OCI-M2 (cell line): ENCODE results near the gene PIK3R1.

Experiments
- DNase-seq: peaks from one replicate; lab custom pipeline; 2025; ENCODE audit not compliant: unreplicated experiment; lab: John Stamatoyannopoulos, UW

The PIK3R1 gene

DNA sequence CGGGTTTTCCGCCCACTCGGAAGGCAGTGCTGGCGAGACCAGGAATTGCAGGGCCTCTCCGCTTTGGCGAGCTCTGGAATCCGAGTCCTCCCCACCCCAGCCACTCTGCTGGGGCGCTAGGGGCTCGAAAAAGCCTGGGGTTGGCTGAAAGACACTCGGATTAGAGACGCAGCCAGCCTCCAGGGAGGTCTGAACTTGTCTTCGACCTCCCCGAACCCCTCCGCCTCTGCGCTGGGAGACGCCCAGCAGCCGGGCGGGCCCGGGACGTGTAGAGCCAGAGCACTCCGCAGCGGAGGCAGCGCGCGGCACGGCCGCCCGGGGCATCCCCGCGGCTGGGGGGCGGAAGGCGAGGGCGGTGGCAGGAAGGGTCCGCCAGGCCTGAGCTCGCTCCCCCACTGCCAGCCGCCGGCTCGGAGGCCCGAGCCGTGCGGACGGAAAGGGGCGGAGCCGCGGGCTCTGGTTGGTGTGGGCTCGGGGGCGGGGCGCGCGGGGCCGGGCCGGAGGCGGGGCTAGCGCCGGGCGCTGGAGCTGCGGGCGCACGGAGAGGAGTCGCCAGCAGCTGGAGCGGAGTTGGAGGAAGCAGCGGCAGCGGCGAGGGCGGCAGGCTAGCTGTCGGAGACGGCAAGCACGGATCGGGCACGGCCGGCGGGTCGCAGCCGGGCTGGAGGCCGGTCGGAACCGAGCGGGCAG is at the start of gene PIK3R1:
Gene PIK3R1 (plus strand): TSS at position 549 of the 690 bp plus-strand sequence. CDS start 10,920 bp downstream, outside the sequence.
- peak; percentile 16 for DNase-seq

DNA sequence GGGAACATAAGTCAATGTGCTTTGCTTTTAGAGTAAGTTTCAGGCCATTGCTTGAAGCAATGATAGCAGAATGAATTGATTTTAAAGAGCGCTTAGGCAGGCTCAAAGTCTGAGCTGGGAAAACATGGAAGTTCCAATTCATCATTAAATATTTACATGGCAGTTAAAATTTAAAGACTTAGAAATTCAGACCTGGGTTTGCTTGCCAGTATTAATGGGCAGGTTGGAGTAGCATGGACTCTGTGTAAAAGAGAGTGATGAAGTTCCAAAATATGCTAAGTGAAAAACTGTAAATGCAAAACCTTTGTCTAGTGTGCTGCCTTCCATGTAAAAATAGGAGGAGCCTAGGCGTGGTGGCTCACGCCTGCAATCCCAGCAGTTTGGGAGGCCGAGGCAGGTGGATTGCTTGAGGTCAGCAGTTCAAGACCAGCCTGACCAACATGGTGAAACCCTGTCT is 48.3 kb upstream of the PIK3R1 start:
- no peak for DNase-seq

DNA sequence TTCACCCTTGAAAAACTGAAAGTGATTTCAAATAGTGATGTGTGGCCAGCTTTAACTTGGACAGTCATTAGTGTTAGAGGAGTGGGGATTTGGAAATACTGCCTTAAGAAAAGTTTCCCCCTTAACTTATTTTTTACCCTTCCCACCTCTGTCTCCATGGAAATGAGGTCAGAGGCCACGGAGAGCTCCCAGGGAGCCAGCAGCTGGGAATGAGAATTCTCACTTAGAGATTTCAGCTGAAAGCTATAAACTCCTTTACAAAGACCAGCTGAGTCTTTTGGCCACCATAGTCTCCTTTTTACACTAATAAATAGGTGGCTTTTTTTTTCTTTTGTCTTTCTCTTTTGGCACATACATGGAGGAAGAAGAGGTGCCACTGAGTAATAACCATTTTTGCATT is 45.7 kb upstream of the PIK3R1 start:
- no peak for DNase-seq

DNA sequence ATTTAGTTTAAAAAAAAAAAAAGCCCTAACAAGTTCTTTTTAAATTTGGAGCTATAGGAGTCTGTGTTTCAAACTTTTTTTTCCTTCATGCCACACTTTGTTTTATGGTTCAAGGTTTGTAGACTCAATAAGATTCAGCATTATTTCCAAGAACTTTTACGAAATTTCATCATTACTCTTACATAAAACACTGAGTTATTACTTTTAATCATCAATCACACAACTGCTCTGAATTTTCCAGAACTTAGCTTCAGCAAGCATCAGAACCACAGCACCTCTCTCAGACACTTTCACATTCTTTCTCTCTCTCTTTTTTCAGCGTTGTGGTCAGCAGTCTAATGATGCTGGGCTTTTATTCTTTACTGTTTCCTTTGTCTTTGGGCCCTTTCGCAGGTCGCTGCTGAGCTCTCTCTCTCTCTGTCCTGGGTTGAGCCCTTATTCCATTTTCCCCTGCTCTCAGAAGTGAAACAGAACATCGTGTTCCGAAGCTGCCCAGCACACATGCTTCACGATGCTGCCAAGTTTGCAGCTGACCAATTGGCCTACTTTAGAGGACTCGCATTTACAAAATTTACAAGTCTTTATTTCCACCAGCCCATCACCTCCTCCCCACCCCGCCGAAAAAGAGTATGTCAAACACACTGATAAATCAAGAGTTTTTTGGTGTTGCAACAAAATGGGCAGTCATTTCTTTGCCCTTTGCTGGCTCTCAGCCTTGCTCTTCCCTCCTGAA is 44.6 kb upstream of the PIK3R1 start:
- no peak for DNase-seq

DNA sequence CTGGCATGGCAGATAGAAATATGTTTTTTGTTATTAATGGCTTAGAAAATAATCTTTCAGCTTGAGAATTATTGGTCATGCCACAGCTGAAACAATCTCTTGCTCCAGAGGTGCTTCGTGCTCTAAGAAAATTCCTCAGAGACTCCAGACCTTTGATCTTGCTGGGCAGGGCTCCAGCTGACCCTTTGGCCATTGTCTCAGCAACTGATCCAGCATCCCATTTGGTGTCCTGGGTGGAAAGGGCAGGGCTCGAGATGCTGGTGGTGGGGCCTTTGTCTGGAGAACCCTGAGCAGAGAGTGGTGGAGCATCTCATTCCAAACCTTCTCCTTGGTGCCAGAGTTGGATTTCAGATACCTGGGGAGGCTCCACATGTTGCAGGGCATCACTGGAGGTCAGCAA is 43.2 kb upstream of the PIK3R1 start:
- DNase-seq, result no peak

DNA sequence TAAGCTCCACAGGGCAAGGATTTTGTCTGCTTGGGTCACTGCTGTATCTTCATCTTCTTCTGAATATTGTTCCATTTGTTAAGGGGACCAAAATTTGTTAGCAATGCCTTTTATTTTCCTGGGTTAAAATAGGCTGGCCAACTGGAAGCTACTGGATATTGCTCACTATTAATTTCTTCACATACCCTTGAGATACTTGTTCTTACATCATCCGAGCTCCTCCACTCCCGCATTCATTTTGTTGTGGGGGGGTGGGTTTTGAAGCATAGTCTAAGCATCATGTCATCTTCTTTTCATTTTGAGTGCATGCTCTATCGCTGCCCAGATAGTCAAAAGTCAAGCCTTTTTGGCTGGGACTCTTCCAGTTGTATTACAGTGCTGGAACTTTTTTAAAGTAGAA is 42.5 kb upstream of the PIK3R1 start:
- DNase-seq, result no peak

DNA sequence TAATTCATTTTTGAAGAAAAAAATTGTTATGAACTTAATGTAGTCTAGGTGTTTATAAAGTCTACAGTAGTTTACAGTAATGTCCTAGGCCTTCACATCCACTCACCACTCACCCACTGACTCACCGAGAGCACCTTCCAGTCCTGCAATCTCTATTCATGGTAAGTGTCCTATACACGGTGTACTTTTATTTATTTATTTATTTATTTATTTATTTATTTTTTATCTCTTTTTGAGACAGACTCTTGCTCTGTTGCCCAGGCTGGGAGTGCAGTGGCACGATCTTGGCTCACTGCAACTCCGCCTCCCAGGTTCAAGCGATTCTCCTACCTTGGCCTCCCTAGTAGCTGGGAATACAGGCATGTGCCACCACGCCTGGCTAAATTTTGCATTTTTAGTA is 39.3 kb upstream of the PIK3R1 start:
- DNase-seq, result no peak

DNA sequence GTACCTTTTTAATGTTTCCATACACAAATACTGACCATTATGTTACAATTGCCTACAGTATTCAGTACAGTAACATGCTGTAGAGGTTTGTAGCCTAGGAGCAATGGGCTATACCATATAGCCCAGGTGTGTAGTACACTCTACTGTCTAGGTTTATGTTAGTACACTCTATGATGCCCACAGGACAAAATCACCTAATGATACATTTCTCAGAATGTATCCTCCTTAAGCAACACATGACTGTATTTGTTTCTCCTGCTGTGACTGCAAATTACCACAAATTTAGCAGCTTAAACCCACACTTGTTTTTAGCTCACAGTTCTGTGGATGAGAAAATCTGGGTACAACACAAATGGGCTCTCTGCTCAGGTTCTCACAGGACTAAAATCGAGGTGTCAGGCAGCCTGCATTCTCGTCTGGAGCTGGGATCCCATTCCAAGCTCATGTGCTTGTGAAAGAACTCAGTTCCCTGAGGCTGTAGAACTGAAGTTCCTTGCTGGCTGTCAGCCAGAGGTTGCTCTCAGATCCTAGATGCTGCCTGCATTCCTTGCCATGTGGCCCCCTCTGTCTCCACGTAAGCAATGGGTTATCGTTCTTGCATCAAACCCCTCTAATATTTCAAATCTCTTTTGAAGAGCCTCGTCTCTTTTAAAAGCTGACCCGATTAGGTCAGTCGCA is 38.6 kb upstream of the PIK3R1 start:
- DNase-seq, result no peak

DNA sequence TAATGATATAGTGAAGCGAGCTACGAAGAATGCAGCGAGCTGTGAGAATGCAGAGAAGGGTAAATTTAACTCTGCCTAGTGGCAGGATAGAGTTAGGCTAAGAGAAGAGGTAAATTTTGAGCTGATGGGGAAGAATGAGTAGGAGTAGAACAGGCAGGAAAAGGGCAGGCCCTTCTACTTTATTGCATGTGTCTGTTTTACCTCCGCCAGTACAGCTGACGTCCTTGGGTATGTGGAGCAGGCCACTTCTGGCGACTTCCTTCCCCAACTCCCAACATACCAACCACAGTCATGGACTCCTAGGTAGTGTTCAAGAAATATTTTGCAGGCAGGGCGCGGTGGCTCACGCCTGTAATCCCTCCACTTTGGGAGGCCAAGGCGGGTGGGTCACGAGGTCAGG is 37.9 kb upstream of the PIK3R1 start:
- no peak for DNase-seq

DNA sequence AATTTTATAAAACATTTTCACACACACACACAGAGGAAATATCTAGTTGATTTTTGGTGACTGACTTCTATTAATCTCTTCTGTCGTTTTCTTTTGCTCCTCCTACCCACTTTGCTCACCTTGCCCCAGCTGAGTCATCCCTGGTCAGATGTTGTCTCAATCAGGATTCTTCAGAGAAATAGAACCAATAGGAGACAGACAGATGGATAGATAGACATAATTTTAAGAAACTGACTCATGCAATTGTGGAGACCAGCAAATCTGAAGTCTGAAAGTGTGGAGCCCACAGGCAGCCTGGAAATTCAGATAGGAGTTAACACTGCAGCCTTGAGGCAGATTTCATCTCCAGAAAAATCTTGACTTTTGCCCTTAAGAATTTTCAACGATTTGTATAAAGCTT is 37.0 kb upstream of the PIK3R1 start:
- no peak for DNase-seq

DNA sequence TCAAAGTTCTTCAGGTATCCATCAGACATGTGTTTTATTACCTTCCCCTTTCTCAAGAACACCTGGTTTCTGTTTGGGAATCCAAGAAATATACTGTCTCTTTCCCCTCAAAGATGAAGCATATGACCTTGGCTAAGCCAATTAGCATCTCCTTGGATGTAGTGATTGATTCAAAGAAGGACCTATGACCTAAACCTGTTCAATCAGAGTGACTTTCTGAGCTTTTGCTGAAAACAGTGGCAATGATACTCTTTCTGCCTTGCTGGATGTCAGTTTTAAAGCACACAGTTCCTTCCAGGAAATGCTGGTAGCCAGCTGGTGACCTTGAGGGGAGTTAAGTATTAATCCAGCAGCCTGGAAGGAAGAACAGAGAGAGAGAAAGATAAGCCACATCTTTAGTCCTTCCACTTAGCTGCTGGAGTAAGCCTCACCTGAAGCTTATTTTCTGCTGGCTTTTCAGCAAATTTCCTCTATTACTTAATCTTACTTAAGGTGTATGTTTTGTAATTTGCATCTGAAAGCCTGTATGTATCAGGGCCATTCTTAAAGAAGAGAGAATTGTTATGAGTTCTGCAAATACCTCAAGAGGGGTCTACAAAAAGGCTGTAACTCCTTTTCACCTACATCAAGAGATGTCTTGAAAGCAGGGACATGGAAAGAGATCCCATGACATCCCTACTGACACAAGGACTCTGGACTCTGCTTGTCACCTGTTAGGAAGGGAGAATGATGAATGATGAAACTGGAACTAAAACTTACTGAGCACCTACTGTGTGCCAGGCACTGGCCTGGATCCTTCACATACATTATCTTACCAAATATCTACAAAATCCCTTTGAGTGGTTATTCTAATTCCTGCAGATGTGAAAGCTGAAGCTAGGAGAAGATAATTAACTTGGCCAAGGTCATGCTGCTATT is 35.2 kb upstream of the PIK3R1 start:
- no peak for DNase-seq

DNA sequence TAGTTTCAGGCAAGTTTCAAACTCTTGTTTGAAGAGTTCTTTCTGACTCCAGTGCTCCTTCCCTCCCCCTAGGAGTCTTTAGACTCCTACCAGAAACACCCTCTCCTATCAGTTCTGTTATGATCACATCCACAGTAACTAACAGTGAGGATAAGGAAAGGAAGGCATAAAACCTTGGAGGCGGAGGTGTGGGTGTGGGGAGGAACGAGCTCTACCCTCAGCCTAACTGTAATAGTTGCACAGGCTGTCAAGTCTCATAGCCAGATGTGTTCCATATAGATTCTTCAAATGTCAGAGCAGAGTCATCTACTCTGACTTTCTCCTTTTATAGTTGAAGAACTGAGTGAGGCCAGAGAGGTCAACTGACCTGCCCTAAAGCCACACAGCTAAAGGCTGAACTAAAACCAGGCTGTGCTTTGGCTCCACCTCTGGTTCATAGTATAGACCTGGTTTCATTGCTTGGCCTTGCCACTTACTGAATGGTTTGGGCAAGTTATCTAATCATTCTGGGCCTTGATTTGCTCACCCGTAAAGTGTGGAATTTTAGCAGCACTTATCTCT is 34.4 kb upstream of the PIK3R1 start:
- DNase-seq, result no peak

DNA sequence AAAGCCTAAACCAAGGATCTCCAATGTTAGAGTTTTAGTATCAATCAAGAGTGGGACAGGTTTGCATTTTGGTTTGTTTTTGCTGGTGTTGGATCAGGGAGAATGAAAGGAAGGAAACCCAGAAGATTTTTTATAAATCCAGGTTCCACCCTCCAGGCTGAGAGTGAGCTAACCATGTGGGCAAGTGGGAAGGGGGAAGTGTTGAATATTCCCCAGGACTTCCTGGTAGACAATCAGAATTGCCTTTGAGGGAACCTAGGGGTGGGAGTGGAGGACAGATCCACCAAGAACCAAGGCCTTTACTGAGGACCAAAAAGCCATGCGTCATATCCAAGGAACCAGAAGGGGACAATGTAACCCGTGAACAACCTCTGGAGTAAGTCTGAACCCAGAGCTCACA is 33.5 kb upstream of the PIK3R1 start:
- DNase-seq, result no peak

DNA sequence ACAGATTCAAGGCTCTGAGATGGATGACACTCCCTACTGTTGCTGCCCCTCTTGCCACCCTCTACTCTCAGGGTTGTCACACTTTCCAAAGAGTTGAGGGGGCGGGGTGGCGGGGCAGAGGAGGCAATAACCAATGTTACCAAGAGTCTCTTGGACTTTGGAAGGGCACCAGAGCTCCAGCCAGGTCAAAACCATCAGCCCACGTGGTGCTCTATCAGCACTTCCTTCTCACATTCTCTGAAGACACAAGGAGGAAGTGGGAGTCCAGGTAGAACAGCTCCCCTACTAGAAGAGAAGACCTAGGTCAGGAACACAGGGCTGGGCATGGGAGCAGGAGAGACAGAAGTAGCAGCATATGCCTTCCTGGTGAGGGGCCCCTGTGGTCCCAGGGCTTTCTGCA is 33.0 kb upstream of the PIK3R1 start:
- DNase-seq, result no peak

DNA sequence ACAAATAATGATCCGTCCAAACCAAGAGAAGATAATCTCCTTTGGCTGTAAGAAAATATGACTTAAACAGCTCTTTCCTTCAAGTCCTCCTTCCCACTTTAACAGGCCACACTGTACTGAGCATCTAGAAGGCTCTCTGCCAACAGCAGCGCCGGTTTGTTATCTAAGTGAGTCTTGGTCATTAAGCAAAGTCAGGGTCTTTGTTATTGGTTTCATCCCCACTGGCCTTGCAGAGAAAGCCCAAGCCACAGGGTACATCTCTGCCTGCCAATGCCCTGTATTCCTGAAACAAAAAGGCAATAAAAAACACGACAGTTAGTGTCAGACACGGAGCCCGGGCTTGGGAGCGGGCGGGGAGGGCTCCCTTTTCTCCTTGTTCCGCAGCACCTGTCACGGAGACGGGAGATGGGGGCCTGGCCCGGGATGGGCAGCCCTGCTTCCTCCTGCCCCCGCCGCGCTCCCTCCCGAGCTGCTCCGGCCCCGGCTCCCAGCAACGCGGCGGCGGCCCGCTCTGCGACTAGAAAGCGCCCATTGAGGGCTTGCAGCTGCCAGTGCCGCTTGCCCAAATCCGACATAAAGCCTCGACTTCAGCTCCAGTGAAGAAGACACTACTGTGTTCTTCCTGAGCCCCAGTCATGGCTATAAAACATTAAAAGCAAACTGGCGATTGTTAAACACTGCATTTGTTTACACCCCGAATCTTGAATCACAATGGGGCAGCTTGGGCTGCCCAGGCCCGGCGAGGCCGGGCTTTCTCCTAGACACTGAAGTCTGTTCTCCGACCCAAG is 28.1 kb upstream of the PIK3R1 start:
- DNase-seq, result no peak

DNA sequence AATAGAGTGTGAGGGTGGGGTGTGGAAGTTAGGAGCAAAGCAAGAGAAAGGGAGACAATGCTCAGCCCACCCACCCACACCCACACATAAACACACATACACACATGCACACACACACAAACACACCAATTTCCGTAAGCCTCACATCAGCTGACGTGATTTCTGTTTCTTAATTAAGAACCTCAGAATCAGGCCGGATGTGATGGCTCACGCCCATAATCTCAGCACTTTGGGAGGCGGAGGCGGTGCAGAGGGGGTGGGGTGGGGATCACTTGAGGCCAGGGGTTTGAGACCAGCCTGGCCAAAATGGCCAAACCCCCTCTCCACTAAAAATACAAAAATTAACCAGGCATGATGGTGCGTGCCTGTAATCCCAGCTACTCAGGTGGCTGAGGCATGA is 26.4 kb upstream of the PIK3R1 start:
- DNase-seq, result no peak

DNA sequence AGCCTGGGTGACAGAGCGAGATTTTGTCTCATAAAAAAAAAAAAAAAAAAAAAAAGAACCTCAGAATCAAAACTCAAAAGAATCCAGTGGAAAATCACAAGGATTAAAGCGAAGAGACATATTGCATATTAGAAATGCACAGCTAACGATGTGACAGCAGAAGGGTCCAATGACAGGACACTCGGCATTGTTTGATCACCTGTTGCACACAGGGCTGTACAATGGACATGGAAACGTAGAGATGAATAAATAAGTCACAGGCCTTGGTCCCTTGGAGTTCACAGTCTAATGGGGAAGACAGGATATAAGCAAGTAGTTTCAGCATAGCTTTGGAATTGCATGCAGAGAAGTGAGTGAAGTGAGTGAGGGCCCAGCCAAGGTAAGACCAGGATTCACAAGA is 25.9 kb upstream of the PIK3R1 start:
- DNase-seq, result no peak

DNA sequence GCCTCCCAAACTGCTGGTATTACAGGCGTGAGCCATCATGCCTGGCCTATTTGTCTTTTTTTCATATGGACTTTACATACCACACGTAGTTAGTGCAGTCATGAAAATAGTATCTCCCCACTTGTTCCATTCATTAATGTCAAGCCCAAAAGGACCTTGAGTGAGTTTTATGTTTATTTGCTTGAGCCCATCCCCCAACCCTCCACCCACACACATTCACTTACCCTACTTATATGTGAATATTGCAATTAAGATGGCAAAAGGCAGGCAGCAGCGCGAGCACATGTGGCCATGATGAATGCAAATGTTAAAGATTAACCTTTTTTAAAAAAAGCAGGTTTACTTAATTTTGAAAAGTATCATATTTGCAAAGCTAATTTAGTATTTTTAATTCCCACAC is 24.9 kb upstream of the PIK3R1 start:
- no peak for DNase-seq

DNA sequence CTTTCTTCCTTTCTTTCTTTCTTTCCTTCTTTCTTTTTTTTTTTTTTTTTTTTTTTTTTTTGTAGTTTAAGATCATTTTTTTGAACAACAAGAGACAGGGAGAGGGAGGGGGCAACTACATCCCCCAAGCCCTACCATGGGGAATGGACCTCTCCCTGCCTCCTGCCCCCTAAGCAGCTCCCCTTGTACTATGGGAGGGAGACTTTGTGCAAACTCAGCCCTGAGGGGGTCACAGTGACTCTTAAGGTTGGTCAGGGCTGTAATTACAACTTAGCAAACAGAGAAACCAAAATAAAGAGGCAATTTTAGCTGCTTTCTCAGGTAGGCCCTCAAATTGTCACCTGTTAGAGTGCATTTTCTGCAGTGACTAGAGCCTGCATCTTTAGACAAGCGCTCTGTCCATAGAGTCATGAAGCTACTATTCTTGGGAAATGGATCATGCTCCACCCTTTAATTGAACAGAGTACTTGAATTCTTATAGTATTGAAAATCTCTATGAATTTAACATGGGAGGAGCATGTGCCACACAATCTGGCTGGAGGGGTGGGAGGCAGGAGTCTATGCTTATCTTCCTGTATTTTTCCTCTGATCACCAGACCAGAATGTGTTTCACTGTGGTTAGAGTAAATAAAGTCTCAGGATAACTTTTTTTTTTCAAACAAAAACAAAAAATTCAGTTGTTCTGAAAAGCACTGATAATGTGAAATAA is 24.3 kb upstream of the PIK3R1 start:
- DNase-seq, result no peak
